OCI-LY7 (cell line): ENCODE data around the gene TLE3. TPM values are rescaled to one million over a fixed set of nuclear protein-coding genes. Genes with fewer than 3 reads are reported as not detected.

Source experiments
- BruUV-seq: library from RNA; stranded (reverse); fragments of 400-500 nt; replicated peaks from 2 replicates; lab custom pipeline; 2021; lab: Mats Ljungman, UMichigan
- CTCF ChIA-PET: fragments of 300-600 bp; sonication (Branson Sonifier 250); formaldehyde crosslinking; loops from one replicate; lab custom pipeline; 2022; ENCODE audit warnings: antibody characterized with exemption; ENCODE audit not compliant: unreplicated experiment; lab: Charles Lee
- POLR2A ChIA-PET: fragments of 300-600 bp; sonication (Branson Sonifier 250); formaldehyde crosslinking; loops from one replicate; lab custom pipeline; 2022; ENCODE audit warnings: antibody characterized with exemption; lab: Charles Lee
- DNase-seq: peaks from one replicate; pipeline ENCODE4 v3.0.0-alpha.2; 2015; ENCODE audit warnings: low spot score
- H2AFZ ChIP-seq: fragments of 200-600 bp; sonication (generic), shearing (Covaris generic); 2 replicates; pipeline ENCODE4 v1.6.1; 2014; ENCODE audit warnings: mild to moderate bottlenecking, antibody characterized with exemption, low read length, moderate library complexity
- H3K27ac ChIP-seq: fragments of 200-600 bp; sonication (generic); 2 replicates; pipeline ENCODE4 v1.5.1; 2014; ENCODE audit warnings: mixed run types, low read depth, mild to moderate bottlenecking, moderate library complexity, low read length, inconsistent platforms; ENCODE audit not compliant: poor library complexity, severe bottlenecking
- H3K36me3 ChIP-seq: fragments of 200-600 bp; sonication (generic); 2 replicates; pipeline ENCODE4 v1.6.1; 2014; ENCODE audit warnings: mild to moderate bottlenecking, antibody characterized with exemption, low read length, moderate library complexity, mixed read lengths; ENCODE audit not compliant: insufficient read depth
- H3K4me1 ChIP-seq: fragments of 200-600 bp; sonication (generic); 2 replicates; pipeline ENCODE4 v1.5.1; 2014; ENCODE audit warnings: mild to moderate bottlenecking, low read length; ENCODE audit not compliant: insufficient read depth, poor library complexity, severe bottlenecking
- H3K4me2 ChIP-seq: fragments of 200-600 bp; sonication (generic); 2 replicates; pipeline ENCODE4 v1.6.1; 2014; ENCODE audit warnings: mild to moderate bottlenecking, low read length
- H3K4me3 ChIP-seq: fragments of 200-600 bp; sonication (generic); 2 replicates; pipeline ENCODE4 v1.5.1; 2014; ENCODE audit warnings: mild to moderate bottlenecking, low read depth, low read length; ENCODE audit not compliant: poor library complexity, severe bottlenecking
- H3K79me2 ChIP-seq: fragments of 200-600 bp; sonication (generic); 2 replicates; pipeline ENCODE4 v1.6.1; 2016; ENCODE audit warnings: low read depth, mild to moderate bottlenecking, low read length, moderate library complexity, mixed read lengths; ENCODE audit not compliant: insufficient read depth
- H3K9me2 ChIP-seq: fragments of 200-600 bp; sonication (generic); 2 replicates; pipeline ENCODE4 v1.6.1; 2016; ENCODE audit warnings: mild to moderate bottlenecking, low read length, mixed read lengths; ENCODE audit not compliant: insufficient read depth
- H3K9me3 ChIP-seq: fragments of 200-600 bp; sonication (generic); 2 replicates; pipeline ENCODE4 v1.6.1; 2014; ENCODE audit warnings: mild to moderate bottlenecking, mixed run types, low read length, mixed read lengths
- H4K20me1 ChIP-seq: fragments of 200-600 bp; sonication (generic); 2 replicates; pipeline ENCODE4 v1.6.1; 2014; ENCODE audit warnings: mild to moderate bottlenecking, antibody characterized with exemption, low read length, moderate library complexity, mixed read lengths; ENCODE audit not compliant: insufficient read depth
- CTCF ChIP-seq: fragments of 200-600 bp; sonication (generic); conservative IDR thresholded peaks from 2 replicates; pipeline ENCODE4 v1.5.1; 2014; ENCODE audit warnings: mild to moderate bottlenecking, antibody characterized with exemption, low read length, moderate library complexity, mixed read lengths
- EZH2phosphoT487 ChIP-seq: fragments of 200-600 bp; sonication (generic); IDR thresholded peaks from 2 replicates; pipeline ENCODE4 v1.6.1; 2018; ENCODE audit warnings: low read depth, borderline replicate concordance, mild to moderate bottlenecking, mixed run types, antibody characterized with exemption, low read length, moderate library complexity, mixed read lengths
- intact Hi-C: fragments of 100-400 bp; cut with micrococcal nuclease; formaldehyde crosslinking; loops from one replicate; pipeline ENCODE4 v1.10.0; 2022; ENCODE audit not compliant: unreplicated experiment
- total RNA-seq, 2 experiments: library from RNA; depleted of rRNA in 1 of 2; stranded (reverse); fragments of >200 nt in 1 of 2; shearing (Covaris generic) in 1 of 2; gene quantifications; 2 replicates each; pipeline ENCODE4 v1.2.3, GENCODE V29; 2014 to 2022

Gene TLE3
- total RNA-seq, 2 experiments from 2014 or later = 31.9 to 37.9 TPM

- H3K27ac ChIP-seq = no peak overlapping the region
- H3K4me1 ChIP-seq = no peaks in the 10 kb centered on the region
- H3K4me2 ChIP-seq = no peak overlapping the region
- no peaks in the 10 kb centered on the region for H3K9me3 ChIP-seq
- POLR2A ChIA-PET = no interaction called here
- no peaks in the 10 kb centered on the region for H4K20me1 ChIP-seq
- no TSS peak for BruUV-seq
- H2AFZ ChIP-seq = no peak overlapping the region
- CTCF ChIA-PET = no interaction called here
- no peaks in the 10 kb centered on the region for H3K9me2 ChIP-seq
- no peaks in the 10 kb centered on the region for H3K79me2 ChIP-seq
- H3K36me3 ChIP-seq = no peaks in the 10 kb centered on the region
- TF ChIP-seq CTCF = no peak
- TF ChIP-seq EZH2phosphoT487 = no peak
- intact Hi-C loops = no loop called here
- no peak overlapping the region for H3K4me3 ChIP-seq
- no peak for DNase-seq
Observed at GRCh38 chr15:70133781-70134421, 36.2 kb upstream of the TLE3 start.

DNA sequence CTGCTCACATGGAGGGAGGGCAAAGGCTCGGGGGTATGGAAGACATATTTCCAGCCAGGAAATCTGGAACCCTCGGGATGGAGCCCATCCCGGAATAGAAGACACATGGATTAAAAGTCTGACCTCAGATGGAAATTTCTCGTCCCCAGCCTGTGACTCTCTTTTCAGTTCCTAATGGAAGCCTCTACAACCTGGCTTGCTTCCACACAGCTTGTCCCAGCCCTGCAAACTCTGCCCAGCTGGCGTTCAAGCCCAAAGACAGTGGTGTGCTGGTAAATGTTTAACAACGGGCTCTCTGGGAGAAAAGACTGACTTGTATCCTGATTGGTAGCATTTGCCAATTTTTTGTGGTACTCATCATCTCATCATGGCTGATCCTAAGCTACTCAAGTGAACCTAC, 35.6 kb upstream of the TLE3 start:
- DNase-seq = no peak
- Histone ChIP-seq H3K27ac (no peak overlapping the region), H3K9me3 (no peaks in the 10 kb centered on the region), H4K20me1 (no peaks in the 10 kb centered on the region), H3K4me1 (no peaks in the 10 kb centered on the region), H3K9me2 (no peaks in the 10 kb centered on the region), H3K36me3 (no peaks in the 10 kb centered on the region), H3K4me2 (no peak overlapping the region), H2AFZ (no peak overlapping the region), H3K4me3 (no peak overlapping the region), H3K79me2 (no peaks in the 10 kb centered on the region)
- intact Hi-C loops = no loop called here
- POLR2A ChIA-PET = no interaction called here
- TF ChIP-seq EZH2phosphoT487 (no peak), CTCF (no peak)
- CTCF ChIA-PET = no interaction called here
- no TSS peak for BruUV-seq

DNA sequence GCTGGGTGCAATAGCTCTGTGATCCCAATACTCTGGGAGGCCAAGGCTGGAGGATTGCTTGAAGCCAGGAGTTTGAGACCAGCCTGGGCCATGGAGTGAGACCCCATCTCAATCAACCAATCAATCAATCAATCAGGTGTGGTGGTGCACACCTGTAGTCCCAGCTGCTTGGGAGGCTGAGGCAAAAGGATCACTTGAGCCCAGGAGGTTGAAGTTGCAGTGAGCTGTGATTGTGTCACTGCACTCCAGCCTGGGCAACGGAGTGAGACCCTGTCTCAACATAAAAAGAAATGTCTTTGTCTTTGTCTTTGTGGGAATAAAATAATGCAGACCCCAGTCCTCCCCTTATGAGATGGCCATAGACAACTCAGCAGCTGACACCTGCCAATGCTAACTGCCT, 34.9 kb upstream of the TLE3 start:
- TF ChIP-seq CTCF (no peak), EZH2phosphoT487 (no peak)
- ChIA-PET CTCF (no interaction called here), POLR2A (interaction anchor here (0.6 kb wide), 1 partner anchor 1297 kb away, joined by 4 read pairs; no protein-coding TSS in a partner anchor)
- Histone ChIP-seq H3K9me3 (no peaks in the 10 kb centered on the region), H3K36me3 (no peaks in the 10 kb centered on the region), H2AFZ (no peak overlapping the region), H3K4me1 (no peaks in the 10 kb centered on the region), H3K79me2 (no peaks in the 10 kb centered on the region), H3K4me3 (no peak overlapping the region), H3K27ac (no peak overlapping the region), H3K4me2 (no peak overlapping the region), H3K9me2 (no peaks in the 10 kb centered on the region), H4K20me1 (no peaks in the 10 kb centered on the region)
- intact Hi-C loops = no loop called here
- DNase-seq = no peak
- no TSS peak for BruUV-seq
